ENCODE results near the gene RASL10A. TPM values are rescaled to one million over a fixed set of nuclear protein-coding genes. Genes with fewer than 3 reads are reported as not detected.

The RASL10A gene
- total RNA-seq, 1 experiment from 2014 or later, result 1.6 TPM

- DNase-seq, result no peak
- Mint-ChIP-seq H3K27me3 (ENCODE audit: unreplicated experiment) (peaks cover 30% of the 10 kb centered on the region), H3K36me3 (ENCODE audit: insufficient read depth, unreplicated experiment) (peaks cover 6% of the 10 kb centered on the region), H3K27ac (ENCODE audit: unreplicated experiment) (no peak overlapping the region), H3K9me3 (ENCODE audit: low read depth, unreplicated experiment) (no peaks in the 10 kb centered on the region), H3K4me1 (ENCODE audit: low read depth, unreplicated experiment) (peaks cover 9% of the 10 kb centered on the region), H3K4me3 (ENCODE audit: low read depth, unreplicated experiment) (no peak overlapping the region)
- intact Hi-C loops (cut with micrococcal nuclease; ENCODE audit: unreplicated experiment), result no loop called here
- TF ChIP-seq CTCF (IDR thresholded peaks at IDR 0.05; ENCODE audit: unreplicated experiment), result no peak
- CTCF ChIA-PET, result no interaction called here
- no TSS peak for BruUV-seq (replicated peaks)
Measured at GRCh38 chr22:29319072-29319471, 3.6 kb upstream of the RASL10A start.

- peaks cover 14% of the 10 kb centered on the region for H3K4me1 Mint-ChIP-seq (ENCODE audit: low read depth, unreplicated experiment)
- H3K36me3 Mint-ChIP-seq (ENCODE audit: insufficient read depth, unreplicated experiment), result peaks cover 10% of the 10 kb centered on the region
- H3K27ac Mint-ChIP-seq (ENCODE audit: unreplicated experiment), result no peak overlapping the region
- no TSS peak for BruUV-seq (replicated peaks)
- H3K9me3 Mint-ChIP-seq (ENCODE audit: low read depth, unreplicated experiment), result no peaks in the 10 kb centered on the region
- CTCF ChIA-PET, result no interaction called here
- no peak for DNase-seq
- TF ChIP-seq CTCF (IDR thresholded peaks at IDR 0.05; ENCODE audit: unreplicated experiment), result no peak
- peaks cover 40% of the 10 kb centered on the region for H3K27me3 Mint-ChIP-seq (ENCODE audit: unreplicated experiment)
- no peak overlapping the region for H3K4me3 Mint-ChIP-seq (ENCODE audit: low read depth, unreplicated experiment)
- intact Hi-C loops (cut with micrococcal nuclease; ENCODE audit: unreplicated experiment), result no loop called here
Measured at GRCh38 chr22:29317827-29318454, 2.4 kb upstream of the RASL10A start.

GRCh38 chr22:29316141-29316828, 788 bp upstream of the RASL10A start:
- H3K4me3 Mint-ChIP-seq (ENCODE audit: low read depth, unreplicated experiment), result no peak overlapping the region
- CTCF ChIA-PET, result interaction anchor here (0.9 kb wide), 1 partner anchor 10 kb away, joined by 6 read pairs; the partner anchor contains the start of gene GAS2L1
- BruUV-seq (replicated peaks), result no TSS peak

More at GRCh38 chr22:29316141-29316828, 788 bp upstream of the RASL10A start:
- Mint-ChIP-seq H3K9me3 (ENCODE audit: low read depth, unreplicated experiment) (no peaks in the 10 kb centered on the region), H3K36me3 (ENCODE audit: insufficient read depth, unreplicated experiment) (peaks cover 19% of the 10 kb centered on the region), H3K27me3 (ENCODE audit: unreplicated experiment) (peaks cover 40% of the 10 kb centered on the region), H3K27ac (ENCODE audit: unreplicated experiment) (no peak overlapping the region), H3K4me1 (ENCODE audit: low read depth, unreplicated experiment) (peaks cover 17% of the 10 kb centered on the region)
- intact Hi-C loops (cut with micrococcal nuclease; ENCODE audit: unreplicated experiment), result no loop called here
- no peak for TF ChIP-seq CTCF (IDR thresholded peaks at IDR 0.05; ENCODE audit: unreplicated experiment)
- DNase-seq, result no peak
